ENCODE data around the gene NPAS3. TPM values are rescaled to one million over a fixed set of nuclear protein-coding genes. Genes with fewer than 3 reads are reported as not detected.

Gene NPAS3
- total RNA-seq, 2 donors from 2014 or later, result 1.1 to 1.8 TPM

DNA sequence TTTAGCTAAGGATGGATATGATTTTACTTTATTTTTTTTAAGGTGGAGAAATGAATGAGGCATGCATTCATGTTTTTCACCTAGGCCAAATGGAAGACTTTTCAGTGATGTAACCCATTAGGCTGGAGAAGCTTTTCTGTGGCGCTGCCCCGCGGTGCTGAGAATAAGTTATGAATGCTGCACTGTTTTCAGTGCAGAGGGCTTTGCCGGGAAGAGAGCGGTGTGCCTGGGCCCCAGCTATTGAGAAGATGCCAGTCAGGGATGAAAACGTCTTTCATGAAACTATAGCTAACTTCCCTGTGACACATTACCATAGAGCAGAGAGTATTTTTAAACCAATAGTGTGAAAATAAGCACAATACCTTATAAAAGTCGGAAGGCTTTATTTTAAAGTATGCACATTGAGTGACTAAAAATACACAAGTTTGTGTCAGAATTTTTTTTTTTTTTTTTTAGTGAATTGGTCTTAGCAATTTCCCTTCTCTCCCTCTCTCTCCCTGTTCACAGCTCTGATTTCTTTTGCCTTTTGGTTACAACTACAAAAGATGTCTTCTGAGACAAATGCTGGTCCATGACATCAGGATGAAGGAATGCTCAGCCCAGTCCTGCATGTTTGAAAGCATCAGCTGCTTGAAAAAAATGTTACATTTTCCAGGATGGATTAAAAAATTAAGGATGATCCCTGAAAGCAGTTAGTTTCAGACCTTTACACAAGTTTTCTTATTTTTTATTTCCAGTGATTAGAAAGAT lies 48.3 kb downstream of the NPAS3 start:
- no peak overlapping the region for H3K4me3 ChIP-seq
- no peak for DNase-seq (ENCODE audit: low spot score)
- no peaks in the 10 kb centered on the region for H3K27me3 ChIP-seq (replicated peaks; ENCODE audit: insufficient read depth)
- 62% methylated on average over 7 of the region's 7 CpGs for WGBS
- TF ChIP-seq POLR2A (IDR thresholded peaks at IDR 0.05), result no peak
- TF ChIP-seq, protein P1, sequence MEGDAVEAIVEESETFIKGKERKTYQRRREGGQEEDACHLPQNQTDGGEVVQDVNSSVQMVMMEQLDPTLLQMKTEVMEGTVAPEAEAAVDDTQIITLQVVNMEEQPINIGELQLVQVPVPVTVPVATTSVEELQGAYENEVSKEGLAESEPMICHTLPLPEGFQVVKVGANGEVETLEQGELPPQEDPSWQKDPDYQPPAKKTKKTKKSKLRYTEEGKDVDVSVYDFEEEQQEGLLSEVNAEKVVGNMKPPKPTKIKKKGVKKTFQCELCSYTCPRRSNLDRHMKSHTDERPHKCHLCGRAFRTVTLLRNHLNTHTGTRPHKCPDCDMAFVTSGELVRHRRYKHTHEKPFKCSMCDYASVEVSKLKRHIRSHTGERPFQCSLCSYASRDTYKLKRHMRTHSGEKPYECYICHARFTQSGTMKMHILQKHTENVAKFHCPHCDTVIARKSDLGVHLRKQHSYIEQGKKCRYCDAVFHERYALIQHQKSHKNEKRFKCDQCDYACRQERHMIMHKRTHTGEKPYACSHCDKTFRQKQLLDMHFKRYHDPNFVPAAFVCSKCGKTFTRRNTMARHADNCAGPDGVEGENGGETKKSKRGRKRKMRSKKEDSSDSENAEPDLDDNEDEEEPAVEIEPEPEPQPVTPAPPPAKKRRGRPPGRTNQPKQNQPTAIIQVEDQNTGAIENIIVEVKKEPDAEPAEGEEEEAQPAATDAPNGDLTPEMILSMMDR (IDR thresholded peaks at IDR 0.05), result no peak
- no peak for TF ChIP-seq POLR2AphosphoS5 (IDR thresholded peaks at IDR 0.05)
- no peak overlapping the region for H3K27ac ChIP-seq
- intact Hi-C loops (cut with DNase I), result no loop called here
- no peaks in the 10 kb centered on the region for H3K4me1 ChIP-seq (replicated peaks)
- H3K36me3 ChIP-seq, result no peaks in the 10 kb centered on the region
- no peaks in the 10 kb centered on the region for H3K9me3 ChIP-seq

DNA sequence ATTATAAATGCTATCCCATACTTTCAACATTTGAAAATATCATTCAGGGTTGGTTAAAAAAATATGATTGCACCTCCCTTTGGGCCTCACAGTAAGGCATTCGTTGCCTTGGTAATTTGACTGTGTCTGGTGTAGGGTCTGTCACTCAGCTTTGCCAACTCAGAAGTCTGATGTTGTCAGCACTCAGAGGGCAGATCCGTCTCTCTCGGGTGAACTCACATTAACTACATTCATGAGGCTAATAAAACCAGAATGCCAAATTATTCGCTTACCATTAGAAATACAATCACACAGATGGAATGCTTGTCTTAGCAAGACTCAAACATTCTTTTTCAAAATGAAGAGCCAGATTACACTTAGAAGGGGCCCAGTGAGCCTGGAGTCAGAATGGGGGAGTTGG lies 53.0 kb downstream of the NPAS3 start:
- Histone ChIP-seq H3K27me3 (replicated peaks; ENCODE audit: insufficient read depth) (no peaks in the 10 kb centered on the region), H3K9me3 (no peaks in the 10 kb centered on the region), H3K27ac (no peak overlapping the region), H3K4me1 (replicated peaks) (no peaks in the 10 kb centered on the region), H3K36me3 (no peaks in the 10 kb centered on the region), H3K4me3 (no peak overlapping the region)
- intact Hi-C loops (cut with DNase I), result no loop called here
- TF ChIP-seq POLR2A (IDR thresholded peaks at IDR 0.05) (no peak), POLR2AphosphoS5 (IDR thresholded peaks at IDR 0.05) (no peak)
- TF ChIP-seq, protein P1 (IDR thresholded peaks at IDR 0.05), result no peak
- DNase-seq (ENCODE audit: low spot score), result no peak
- WGBS, result 47% methylated on average over 4 of the region's 4 CpGs

- TF ChIP-seq POLR2A (IDR thresholded peaks at IDR 0.05) (no peak), POLR2AphosphoS5 (IDR thresholded peaks at IDR 0.05) (no peak)
- TF ChIP-seq, protein P1 (IDR thresholded peaks at IDR 0.05), result no peak
- H3K9me3 ChIP-seq, result no peaks in the 10 kb centered on the region
- intact Hi-C loops (cut with DNase I), result no loop called here
- no peak overlapping the region for H3K4me3 ChIP-seq
- H3K27me3 ChIP-seq (replicated peaks; ENCODE audit: insufficient read depth), result no peaks in the 10 kb centered on the region
- H3K4me1 ChIP-seq (replicated peaks), result no peaks in the 10 kb centered on the region
- no peaks in the 10 kb centered on the region for H3K36me3 ChIP-seq
- DNase-seq (ENCODE audit: low spot score), result no peak
- no peak overlapping the region for H3K27ac ChIP-seq
Observed at GRCh38 chr14:32993921-32994320, 55.2 kb downstream of the NPAS3 start.

DNA sequence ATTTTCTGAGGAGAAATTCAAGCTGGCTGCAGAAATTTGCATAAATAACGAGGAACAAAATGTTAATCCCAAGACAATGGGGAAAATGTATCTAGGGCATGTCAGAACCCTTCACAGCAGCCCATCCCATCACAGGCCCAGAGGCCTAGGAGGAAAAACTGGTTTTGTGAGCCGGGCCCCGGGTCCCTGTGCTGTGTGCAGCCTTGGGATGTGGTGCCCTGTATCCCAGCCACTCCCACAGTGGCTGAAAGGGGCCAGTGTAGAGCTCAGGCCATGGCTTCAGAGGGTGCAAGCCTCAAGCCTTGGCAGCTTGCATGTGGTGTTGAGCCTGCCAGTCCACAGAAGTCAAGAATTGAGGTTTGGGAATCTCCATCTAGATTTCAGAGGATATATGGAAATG lies 57.7 kb downstream of the NPAS3 start:
- intact Hi-C loops (cut with DNase I), result no loop called here
- Histone ChIP-seq H3K4me1 (replicated peaks) (no peaks in the 10 kb centered on the region), H3K4me3 (no peak overlapping the region), H3K36me3 (no peaks in the 10 kb centered on the region), H3K9me3 (no peaks in the 10 kb centered on the region), H3K27me3 (replicated peaks; ENCODE audit: insufficient read depth) (no peaks in the 10 kb centered on the region), H3K27ac (no peak overlapping the region)
- 90% methylated on average over 3 of the region's 3 CpGs for WGBS
- no peak for DNase-seq (ENCODE audit: low spot score)
- TF ChIP-seq POLR2AphosphoS5 (IDR thresholded peaks at IDR 0.05) (no peak), POLR2A (IDR thresholded peaks at IDR 0.05) (no peak)
- TF ChIP-seq, protein P1 (IDR thresholded peaks at IDR 0.05), result no peak

GRCh38 chr14:32998433-32998832 lies 59.8 kb downstream of the NPAS3 start:
- H3K4me3 ChIP-seq, result no peak overlapping the region
- no peaks in the 10 kb centered on the region for H3K9me3 ChIP-seq
- H3K4me1 ChIP-seq (replicated peaks), result no peaks in the 10 kb centered on the region
- H3K27ac ChIP-seq, result no peak overlapping the region
- DNase-seq (ENCODE audit: low spot score), result no peak
- no peaks in the 10 kb centered on the region for H3K36me3 ChIP-seq
- no peaks in the 10 kb centered on the region for H3K27me3 ChIP-seq (replicated peaks; ENCODE audit: insufficient read depth)
- no peak for TF ChIP-seq POLR2A (IDR thresholded peaks at IDR 0.05)
- TF ChIP-seq, protein P1 (IDR thresholded peaks at IDR 0.05), result peak in 2 of 4 experiments; percentile 6 to 10
- no peak for TF ChIP-seq POLR2AphosphoS5 (IDR thresholded peaks at IDR 0.05)
- intact Hi-C loops (cut with DNase I), result no loop called here
